Measurements from ENCODE around the gene TREH. TPM values are rescaled to one million over a fixed set of nuclear protein-coding genes. Genes with fewer than 3 reads are reported as not detected.

Gene TREH
- total RNA-seq, 4 donors from 2014 or later: 18.9 to 53.4 (median 32.6) TPM

DNA sequence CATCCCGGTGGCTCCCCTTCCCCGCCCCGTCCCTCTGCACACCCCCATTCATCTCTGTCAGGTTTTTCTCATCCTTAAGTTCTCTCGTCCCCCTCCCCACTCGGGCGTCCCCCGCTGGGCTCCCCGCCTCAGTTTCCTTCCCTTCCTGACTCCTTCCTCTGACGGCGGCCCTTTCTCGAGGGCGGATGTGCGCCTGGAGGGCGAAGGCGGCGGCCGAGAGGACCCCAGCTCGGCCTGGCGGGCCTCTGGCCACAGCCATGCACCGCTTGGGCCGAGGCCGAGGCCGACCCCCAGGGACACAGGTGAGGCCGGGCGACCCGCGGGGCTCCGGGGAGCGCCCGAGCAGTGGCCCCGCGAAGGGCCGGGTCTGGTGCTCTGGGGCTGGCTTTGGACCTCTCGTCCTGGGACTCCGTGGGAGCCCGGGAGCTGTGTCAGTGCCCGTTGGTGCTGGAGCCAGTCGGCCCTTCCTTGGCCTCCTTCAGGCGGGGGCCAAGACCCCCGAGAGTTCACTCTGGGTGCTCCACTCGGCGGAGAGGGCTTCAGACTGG, 69.2 kb downstream of the TREH start:
- H3K36me3 ChIP-seq: peaks cover 0 to 14% (median 0%) of the 10 kb centered on the region in 3 donors
- H3K4me1 ChIP-seq: peaks cover 0 to 55% (median 23%) of the 10 kb centered on the region in 4 donors
- peak overlapping the region; percentile 25 to 89 (median 77) for H3K27ac ChIP-seq
- peak overlapping the region; percentile 61 to 74 (median 66) for H3K4me3 ChIP-seq
- H3K9me3 ChIP-seq: no peaks in the 10 kb centered on the region
- no peaks in the 10 kb centered on the region for H3K27me3 ChIP-seq
- peak in 1 of 3 donors; percentile 56 for DNase-seq
- TF ChIP-seq POLR2A (IDR thresholded peaks at IDR 0.05): no peak
- TF ChIP-seq, protein P1, sequence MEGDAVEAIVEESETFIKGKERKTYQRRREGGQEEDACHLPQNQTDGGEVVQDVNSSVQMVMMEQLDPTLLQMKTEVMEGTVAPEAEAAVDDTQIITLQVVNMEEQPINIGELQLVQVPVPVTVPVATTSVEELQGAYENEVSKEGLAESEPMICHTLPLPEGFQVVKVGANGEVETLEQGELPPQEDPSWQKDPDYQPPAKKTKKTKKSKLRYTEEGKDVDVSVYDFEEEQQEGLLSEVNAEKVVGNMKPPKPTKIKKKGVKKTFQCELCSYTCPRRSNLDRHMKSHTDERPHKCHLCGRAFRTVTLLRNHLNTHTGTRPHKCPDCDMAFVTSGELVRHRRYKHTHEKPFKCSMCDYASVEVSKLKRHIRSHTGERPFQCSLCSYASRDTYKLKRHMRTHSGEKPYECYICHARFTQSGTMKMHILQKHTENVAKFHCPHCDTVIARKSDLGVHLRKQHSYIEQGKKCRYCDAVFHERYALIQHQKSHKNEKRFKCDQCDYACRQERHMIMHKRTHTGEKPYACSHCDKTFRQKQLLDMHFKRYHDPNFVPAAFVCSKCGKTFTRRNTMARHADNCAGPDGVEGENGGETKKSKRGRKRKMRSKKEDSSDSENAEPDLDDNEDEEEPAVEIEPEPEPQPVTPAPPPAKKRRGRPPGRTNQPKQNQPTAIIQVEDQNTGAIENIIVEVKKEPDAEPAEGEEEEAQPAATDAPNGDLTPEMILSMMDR (IDR thresholded peaks at IDR 0.05): no peak

DNA sequence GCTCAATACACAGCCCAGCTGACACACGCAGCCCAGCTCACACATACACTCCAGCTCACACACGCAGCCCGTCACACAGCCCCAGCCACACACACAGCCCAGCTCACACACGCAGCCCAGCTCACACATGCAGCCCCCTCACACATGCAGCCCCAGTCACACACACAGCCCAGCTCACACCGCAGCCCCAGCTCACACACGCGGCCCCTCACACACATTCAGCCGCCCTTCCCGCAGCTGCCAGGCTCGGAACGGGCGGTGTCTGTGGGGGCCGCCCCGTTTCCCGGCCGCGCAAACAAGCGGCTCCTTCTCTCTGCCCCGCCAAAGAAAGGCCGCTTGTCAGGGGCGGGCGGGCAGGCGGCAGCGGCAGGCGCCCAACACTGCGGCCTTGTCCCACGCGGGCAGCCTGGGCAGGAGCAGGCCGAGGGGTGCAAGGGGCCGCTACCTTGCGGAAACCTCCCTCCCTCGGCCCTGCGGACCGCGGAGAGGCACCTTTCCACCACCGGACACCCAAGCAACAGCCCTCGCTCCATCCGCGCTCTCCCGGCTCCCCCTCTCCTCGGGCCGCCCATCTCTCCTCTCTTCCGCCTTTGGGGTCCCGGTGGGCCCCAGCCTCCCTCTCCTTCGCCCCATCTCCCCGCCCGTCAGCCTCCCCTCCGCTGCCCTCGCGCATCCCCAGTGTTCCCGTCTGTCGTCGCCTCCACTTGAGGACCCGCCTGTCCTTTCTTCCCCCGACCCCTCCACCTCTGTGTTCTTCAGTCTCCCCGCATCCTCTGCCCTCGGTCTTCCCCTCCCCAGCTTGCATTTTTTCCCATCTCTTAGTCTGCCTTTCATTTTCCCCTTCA, 69.8 kb downstream of the TREH start:
- H3K4me3 ChIP-seq: peak overlapping the region; percentile 61 to 74 (median 66)
- H3K4me1 ChIP-seq: peaks cover 0 to 62% (median 26%) of the 10 kb centered on the region in 4 donors

GRCh38 chr11:118608360-118609227, 70.9 kb downstream of the TREH start:
- Histone ChIP-seq H3K27me3 (no peaks in the 10 kb centered on the region), H3K36me3 (no peaks in the 10 kb centered on the region), H3K4me3 (peak overlapping the region; percentile 61 to 74 (median 66)), H3K4me1 (peaks cover 0 to 64% (median 27%) of the 10 kb centered on the region in 4 donors), H3K9me3 (no peaks in the 10 kb centered on the region), H3K27ac (peak overlapping the region; percentile 75 to 89 (median 85))
- peak; percentile 76 to 90 (median 76) for DNase-seq
- TF ChIP-seq, protein P1 (IDR thresholded peaks at IDR 0.05): no peak
- no peak for TF ChIP-seq POLR2A (IDR thresholded peaks at IDR 0.05)

More for the DNA sequence above, 69.8 kb downstream of the TREH start:
- no peaks in the 10 kb centered on the region for H3K9me3 ChIP-seq
- H3K27ac ChIP-seq: peak overlapping the region; percentile 75 to 89 (median 85)
- H3K36me3 ChIP-seq: peaks cover 0 to 9% (median 0%) of the 10 kb centered on the region in 3 donors
- H3K27me3 ChIP-seq: no peaks in the 10 kb centered on the region
- peak in 1 of 3 donors; percentile 25 for DNase-seq
- TF ChIP-seq, protein P1 (IDR thresholded peaks at IDR 0.05): no peak
- no peak for TF ChIP-seq POLR2A (IDR thresholded peaks at IDR 0.05)

GRCh38 chr11:118607401-118608359, 71.8 kb downstream of the TREH start, which contains the start of gene PHLDB1:
TSS of gene PHLDB1 (plus strand) at chr11:118607615. CDS start at chr11:118613837, 6,222 bp downstream.
- Histone ChIP-seq H3K27ac (peak within 1 kb of the TSS; percentile 75 to 89 (median 85)), H3K4me3 (peak within 1 kb of the TSS; percentile 61 to 74 (median 66)), H3K9me3 (no peaks in the 10 kb centered on the region), H3K27me3 (no peaks in the 10 kb centered on the region), H3K36me3 (no peaks in the 10 kb centered on the region), H3K4me1 (peaks cover 0 to 64% (median 27%) of the 10 kb centered on the region in 4 donors)
- peak; percentile 40 to 80 (median 72) for DNase-seq
- TF ChIP-seq, protein P1 (IDR thresholded peaks at IDR 0.05): peak in 5 of 6 experiments; percentile 28 to 50 (median 37)
- peak in 1 of 2 donors; percentile 26 for TF ChIP-seq POLR2A (IDR thresholded peaks at IDR 0.05)

Small RNA genes within 50 kb of the gene (small RNA-seq; reads per million reads assigned to genes)
- 0 reads per million in 2 donors for gene RNU6-376P

Other genes with a start within 250 kb of the TREH start
- gene KMT2A, start 243.2 kb downstream of the TREH start, total RNA-seq: 100 to 1,000 TPM in 1 of 4 donors, 10 to 100 TPM in 3; 46.6 to 110 (median 74.3) TPM
- gene TTC36, start 152.2 kb downstream of the TREH start, total RNA-seq: 10 to 100 TPM in 3 of 4 donors, 1 to 10 TPM in 1; 5.8 to 68.4 (median 37.5) TPM
- gene TMEM25, start 148.5 kb downstream of the TREH start, total RNA-seq: 100 to 1,000 TPM in 3 of 4 donors, 10 to 100 TPM in 1; 48.7 to 263 (median 204) TPM
- 10 to 100 TPM; 12.5 to 32.2 (median 14.4) TPM for gene IFT46, start 113.7 kb downstream of the TREH start, total RNA-seq
- 100 to 1,000 TPM in 2 of 4 donors, 10 to 100 TPM in 2; 54.5 to 116 (median 91.0) TPM for gene ARCN1, start 107.2 kb downstream of the TREH start, total RNA-seq
- gene PHLDB1, start 72.0 kb downstream of the TREH start, total RNA-seq: 100 to 1,000 TPM in 2 of 4 donors, 10 to 100 TPM in 2; 32.4 to 380 (median 93.8) TPM
- 10 to 100 TPM; 65.0 to 95.7 (median 93.0) TPM for gene DDX6, start 111.5 kb upstream of the TREH start, total RNA-seq
- 1 to 10 TPM in 2 of 4 donors, under 1 TPM in 1, not detected in 1; 0.66 to 7.4 (median 1.1) TPM for gene CXCR5, start 204.2 kb upstream of the TREH start, total RNA-seq
- 10 to 100 TPM; 26.4 to 51.3 (median 34.1) TPM for gene BCL9L, start 246.3 kb upstream of the TREH start, total RNA-seq